Activated T-helper 1 cell treated with Interleukin-2 at 50 U/mL for 16 hours (primary cell): ENCODE data around the gene SOX6.

Experiments
- DNase-seq: peaks from one replicate; pipeline ENCODE4 v3.0.0-alpha.2; 2020; ENCODE audit warnings: low read depth

The SOX6 gene

DNA sequence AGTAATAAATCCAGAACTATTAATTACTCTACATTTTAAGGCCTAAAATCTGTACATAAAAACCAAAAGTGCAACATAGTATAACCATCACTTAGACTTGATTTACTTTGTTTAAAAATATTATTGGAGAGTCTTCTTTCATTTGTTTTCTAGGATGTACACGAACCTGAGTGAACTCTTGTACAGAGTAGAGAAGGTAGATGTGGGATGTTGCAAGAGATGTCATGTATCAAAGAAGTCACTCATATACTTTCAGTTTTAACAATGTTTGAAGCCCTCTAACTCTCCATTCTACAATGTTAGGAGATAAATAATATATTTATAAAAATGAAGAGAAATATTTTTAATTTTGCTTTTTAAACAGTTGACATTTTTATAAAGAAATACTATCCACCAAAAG lies 38.6 kb downstream of the SOX6 start:
- DNase-seq, result no peak

DNA sequence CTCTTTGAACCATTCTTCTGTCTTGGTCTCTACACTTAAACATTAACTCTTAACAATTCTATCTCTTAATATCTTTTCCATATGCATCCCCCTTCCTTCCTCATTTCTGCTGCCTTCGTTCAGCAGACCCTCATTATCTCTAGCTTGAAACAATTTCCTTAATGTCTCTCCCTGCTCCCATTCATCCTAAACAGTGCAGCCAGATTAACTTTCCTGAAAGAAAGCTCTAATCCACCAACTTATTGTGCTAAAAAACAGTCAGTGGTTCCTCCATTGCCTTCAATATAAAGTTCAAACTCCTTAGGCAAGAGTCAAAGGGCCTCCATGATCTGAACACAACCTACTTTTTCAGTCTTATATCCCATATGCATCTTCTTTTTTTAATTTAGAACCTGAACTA lies 42.5 kb downstream of the SOX6 start:
- DNase-seq, result no peak

DNA sequence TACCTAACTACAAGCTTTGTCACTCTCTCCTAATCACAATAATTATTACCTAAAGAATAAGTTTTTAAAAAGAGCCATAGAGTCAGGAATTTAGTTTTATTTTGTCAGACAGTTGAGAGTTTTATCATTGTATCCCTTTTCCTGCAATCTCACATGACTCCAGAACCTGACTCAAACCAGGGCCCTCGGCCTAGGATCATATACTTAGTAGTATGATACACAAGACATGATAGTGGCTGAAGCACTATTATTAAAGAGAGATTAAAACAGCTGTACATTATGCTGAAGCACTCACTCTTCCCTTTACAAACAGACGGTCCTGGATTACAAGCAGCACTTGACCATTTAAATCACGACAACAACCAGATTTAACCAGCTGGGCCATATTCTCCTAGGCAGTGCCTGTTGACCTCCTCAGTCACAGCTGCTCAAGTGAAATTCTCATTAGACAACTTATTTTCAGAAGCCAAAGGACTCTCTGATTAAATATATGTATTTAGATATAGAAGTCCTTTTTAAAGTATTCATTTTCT lies 44.0 kb downstream of the SOX6 start:
- DNase-seq, result no peak

DNA sequence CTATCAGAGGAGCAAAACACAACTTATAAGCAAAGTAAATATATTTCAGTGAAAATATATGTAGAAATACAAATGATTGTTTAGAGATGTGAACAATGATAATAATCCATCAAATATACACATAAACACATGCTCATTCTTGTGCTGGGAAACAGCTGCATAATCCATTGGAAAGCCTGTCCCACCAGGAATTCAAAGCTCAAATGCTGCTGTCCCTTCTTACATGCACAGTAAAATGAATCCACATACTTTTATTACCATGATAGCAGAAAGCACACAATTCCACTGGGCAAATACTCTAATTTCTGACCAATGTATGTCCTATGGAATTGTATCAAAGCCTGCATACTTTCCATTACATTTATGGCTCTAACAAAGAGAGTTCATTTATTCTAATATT lies 44.5 kb downstream of the SOX6 start:
- no peak for DNase-seq

DNA sequence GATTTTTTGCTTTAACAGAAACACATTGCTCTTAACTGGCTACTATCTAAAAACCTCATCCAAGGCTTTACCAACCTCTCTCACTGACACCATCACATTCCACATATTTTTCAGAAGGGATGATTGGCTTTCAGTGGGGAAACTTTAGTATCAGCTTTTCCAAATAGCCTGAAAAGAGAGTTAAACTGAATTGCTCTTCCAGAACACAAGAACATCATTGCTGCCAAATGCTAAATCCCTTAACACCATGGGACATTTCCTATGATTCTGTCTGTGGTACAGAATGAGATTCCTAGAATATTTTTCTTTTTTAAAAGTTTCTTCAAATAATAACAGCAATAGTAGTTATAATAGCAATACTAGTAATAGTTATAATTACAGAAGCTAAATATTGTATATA lies 45.4 kb downstream of the SOX6 start:
- no peak for DNase-seq

DNA sequence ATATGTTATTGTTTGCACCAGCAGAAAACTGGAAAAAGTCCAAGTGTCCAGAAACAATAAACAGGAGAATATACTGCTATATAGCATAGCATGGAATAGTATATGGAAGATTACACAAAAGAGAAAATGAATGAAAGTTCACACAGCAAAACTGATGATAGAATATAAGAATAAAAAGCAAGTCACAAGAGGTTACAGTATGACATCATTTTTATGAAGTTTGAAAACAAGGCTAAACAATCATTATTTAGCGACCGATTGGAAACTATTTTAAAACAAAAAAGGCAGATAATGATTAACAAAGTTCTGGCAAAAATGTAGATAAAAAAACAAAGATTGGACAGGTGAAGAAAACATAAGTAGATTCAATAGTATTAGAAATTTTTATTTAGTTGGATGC lies 47.1 kb downstream of the SOX6 start:
- DNase-seq, result no peak

DNA sequence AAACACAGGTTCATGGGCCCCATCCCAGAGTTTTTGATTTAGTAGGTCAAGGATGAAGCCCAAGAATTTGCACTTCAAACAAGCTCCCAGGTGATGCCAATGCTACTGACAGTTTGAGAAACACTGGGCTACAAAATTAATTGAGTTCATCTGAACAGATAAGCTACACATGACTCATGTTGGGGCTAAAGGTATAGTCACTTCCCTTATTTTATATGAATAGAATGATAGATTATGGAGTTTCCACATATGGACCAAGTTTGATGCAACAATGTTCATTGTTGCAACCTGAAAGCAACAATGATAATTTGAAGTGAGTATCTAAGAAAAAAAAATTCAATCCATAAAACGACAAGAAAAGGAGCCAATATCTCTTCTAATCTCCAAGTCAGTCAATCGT lies 54.9 kb downstream of the SOX6 start:
- no peak for DNase-seq

DNA sequence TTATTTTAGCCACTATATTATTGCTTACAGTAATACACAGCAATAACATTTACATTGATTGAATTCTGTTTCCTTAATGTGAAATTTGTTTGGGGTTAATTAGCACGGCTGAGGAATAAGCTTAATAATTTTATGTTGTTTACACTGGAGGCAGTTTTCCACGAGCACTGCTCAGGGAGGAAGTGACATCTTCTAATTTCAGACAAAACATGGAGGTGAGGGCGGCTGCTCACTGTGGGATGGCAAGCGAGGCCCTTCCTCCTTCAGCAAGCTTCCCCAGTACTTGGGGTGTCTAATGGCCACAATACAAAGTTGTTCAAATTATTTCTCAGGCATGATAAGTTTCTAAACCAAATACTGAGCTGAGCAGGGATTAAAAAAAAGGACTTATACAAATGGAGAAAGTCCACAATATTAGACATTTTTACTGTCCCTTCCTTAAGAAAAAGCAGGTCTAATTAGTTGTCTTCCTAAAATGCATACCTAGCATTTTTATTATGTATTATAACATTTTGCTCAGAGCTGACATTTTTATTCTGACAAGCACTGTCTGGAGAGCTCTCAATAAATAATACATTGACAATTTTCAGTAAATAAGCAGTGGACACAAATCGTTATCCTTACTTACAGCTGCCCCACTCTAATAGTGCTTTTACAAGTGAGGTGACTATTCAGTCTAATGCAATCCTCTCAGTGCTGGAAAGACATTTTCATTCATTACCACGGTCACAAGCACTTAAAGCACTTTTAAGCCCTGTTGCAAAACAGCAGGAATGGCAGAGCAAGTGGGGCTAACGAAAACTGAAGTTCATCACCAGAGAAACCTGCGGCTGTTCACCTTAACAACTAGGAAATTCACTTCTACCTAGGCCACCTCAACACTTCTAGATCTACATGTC lies 56.2 kb downstream of the SOX6 start:
- DNase-seq, result no peak

DNA sequence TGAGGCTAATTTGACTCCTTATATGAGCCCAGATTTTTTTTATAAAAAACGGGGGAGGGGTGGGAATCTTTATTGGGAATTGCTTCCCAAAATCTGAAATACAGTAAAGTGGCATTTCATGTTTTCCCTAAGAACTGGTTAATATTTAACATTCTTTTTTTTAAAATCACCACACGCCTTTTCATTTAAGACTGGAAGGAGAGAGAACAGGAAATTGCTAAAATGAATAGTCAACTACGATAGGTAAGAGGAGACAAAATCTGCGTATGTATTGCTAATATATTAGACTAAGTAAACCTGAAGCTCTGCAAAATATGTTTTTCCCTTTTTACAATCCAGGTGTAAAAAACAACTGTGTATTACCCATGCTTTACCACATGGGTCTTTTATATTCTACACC lies 57.0 kb downstream of the SOX6 start:
- no peak for DNase-seq

DNA sequence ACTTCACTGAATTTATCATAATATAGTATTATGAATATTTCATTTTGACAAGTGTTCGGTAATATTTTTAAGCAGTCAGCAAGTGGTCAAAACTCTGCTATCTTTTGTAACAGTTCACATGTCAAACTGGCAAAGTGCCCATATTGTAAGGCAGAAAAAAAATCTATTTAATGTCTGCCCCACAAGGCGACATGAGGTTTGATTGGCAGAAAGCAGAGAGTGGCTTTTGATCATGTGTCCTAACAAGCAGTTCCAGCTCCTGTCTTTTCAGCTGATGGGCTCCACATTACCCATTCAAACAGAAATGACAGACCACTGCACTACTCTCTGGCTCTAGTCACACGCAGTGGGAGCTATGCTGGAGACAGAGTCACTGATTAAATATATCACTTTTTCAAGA lies 59.0 kb downstream of the SOX6 start:
- DNase-seq, result no peak

DNA sequence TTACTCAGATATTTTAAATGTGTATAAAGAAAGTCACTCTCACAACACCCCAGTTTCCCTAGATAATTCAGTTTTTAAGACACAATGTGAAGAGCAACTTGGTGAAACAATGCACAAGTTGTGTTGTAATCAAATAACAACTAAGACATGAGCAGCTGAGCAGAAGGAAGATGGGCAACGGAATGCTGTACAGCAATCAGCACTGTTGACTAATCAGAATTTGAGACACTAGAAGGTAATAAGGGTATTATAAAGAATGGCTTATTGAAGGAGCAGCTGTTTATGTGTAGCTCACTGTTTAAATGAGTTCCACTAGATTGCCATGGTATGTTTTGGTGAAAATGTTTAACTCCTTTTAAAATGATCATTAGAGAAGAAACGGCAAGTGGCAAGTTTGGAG lies 60.1 kb downstream of the SOX6 start:
- DNase-seq, result no peak

DNA sequence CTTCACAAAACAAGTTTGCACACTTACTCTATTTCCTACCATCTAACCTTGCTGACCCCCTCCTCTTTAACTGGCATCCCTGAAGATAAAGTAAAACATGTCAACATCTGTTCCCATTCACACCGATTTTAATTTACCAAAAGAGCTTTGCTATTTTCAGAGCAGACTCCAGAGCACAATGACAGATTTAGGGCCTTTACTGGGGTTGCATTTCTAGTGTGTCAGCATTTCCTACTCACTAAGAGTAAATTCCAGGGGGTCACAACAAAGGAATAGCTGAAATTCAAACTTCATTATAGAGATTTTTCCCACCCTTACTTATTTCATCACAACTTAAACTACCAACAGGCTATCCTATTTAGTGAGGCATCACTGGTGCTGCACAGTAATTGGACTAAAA lies 60.8 kb downstream of the SOX6 start:
- no peak for DNase-seq

DNA sequence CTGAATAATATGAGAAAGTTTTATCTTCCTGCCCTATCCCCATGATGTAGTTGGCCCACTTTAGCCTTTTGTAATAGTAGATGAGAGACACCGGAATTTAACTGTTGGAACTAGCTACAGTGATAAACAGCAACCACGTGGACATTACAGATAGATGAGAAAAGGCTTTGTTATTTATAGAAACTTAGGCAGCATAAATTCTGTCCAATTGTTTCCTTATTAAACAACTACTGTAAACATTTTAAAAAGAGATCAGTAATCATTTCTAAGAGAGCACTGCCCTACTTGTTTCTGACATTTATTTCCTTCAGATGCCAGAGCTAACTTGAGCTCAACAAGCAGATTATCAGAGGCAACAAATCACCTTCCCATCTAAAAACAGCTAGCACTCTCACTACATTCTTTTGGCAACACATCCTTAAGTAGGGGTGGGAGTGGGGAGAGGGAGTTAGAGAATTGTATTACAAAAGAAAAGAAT lies 63.1 kb downstream of the SOX6 start:
- DNase-seq, result no peak

DNA sequence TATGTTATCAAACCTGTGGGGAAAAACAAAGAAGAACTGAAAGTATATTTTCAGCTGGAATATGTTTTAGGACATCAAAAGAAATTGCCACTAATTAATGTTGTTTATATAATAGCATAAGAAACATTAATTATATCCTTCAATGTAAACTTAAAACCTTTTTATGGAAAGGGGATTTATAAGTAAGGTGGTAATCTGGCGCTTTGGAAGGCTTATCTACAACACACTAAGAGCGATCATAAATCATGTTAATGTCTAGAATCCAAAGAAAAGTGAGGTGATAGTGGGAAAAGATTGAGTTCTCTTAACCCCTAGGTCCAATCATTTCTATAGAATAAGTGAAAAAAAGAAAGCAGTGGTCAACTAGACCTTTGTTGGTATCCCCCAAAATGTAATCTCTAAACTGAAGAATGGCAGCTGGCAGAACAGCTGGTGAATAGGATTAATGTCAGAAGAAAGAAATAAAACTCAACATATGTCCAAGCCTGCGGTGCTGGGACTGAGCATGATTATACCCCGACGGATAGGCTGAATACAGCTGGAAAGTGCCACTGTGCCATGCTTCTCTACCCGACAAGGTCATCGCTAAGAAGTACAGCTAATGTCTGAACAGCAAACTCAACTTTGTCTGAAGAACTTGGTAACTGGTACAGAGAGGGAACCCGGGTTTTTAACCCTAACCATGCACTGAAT lies 64.0 kb downstream of the SOX6 start:
- DNase-seq, result no peak

DNA sequence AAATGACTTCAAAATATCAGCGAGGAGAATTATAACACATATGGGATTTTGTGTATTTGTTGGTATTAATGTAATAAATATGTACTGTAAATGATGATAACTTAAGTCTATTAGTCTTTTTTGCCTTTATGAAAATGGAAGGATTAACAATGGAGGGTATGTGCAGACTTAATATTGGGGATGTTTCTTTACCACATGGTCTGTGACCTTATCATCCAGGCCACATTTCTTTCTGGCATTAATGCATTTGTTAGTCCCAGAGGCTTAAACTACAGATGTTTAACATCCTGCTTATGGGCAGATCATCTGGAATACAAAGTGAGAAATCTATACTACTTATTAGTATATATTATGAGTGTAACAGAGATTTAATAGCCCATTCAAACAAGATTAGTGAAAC lies 64.6 kb downstream of the SOX6 start:
- no peak for DNase-seq

DNA sequence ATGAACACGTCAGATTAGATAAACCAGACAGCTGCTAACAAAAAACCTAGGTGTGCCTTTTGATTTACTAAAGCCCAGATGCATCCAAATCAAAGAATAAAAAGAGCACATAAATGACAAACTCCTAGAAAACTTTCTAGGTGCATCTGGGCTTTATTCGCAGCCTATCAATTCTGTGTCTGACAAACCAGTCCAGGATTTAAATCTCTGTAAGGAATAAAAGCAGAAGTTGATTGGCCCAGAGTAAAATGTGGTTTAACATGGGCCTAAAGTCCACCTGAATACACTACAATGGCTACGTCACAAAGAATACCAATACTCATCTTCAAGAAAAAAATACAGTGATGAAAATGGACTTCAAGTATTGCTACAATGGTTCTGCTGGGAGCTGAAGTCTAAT lies 66.8 kb downstream of the SOX6 start:
- no peak for DNase-seq

DNA sequence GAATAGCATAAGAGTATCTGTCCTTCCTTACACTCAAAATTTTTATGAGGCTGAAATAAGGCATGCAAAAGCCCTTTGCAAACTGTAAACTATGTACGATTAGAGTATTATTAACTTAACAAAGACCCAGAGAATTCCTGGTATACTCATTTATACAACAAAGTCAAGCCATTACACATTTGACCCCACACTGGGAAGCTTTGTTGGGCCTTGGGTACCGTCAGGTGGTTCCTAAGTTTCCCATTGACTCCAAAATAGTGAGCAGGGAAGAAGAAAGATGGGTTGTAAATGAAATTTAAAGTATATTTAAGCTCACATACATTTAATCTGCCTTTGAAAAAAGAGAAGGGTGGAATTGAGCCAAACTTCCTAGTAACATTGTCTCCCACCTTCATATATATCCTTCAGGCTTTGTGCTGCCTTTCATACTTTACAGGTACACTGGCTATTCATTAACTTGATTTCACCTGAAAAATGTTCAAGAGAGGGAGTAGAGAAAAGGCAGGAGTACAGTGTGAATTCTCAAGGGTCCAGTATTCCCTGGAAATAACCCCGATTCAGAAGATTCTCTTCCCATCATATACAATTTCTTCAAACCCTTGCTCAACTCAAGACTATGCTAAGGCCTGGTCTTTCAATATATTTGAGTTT lies 68.6 kb downstream of the SOX6 start:
- DNase-seq, result no peak

DNA sequence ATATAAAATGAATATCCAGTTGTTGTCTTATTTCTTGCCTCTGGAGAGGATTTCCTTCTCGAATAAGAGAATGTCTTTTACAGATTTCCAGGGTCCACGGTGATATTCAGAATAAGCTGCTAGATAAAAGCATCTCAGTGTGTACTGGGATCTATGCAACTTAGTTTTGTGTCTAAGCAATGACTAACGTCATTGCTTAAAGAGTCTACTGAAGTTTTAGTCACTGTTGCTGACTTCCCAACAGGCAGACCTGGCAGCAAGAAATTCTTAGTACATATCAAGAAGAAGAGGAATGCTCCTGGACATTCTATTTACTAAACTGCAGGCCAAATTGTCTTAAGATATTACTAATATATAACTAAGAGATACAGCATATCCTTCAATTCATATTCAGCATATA lies 70.3 kb downstream of the SOX6 start:
- no peak for DNase-seq

DNA sequence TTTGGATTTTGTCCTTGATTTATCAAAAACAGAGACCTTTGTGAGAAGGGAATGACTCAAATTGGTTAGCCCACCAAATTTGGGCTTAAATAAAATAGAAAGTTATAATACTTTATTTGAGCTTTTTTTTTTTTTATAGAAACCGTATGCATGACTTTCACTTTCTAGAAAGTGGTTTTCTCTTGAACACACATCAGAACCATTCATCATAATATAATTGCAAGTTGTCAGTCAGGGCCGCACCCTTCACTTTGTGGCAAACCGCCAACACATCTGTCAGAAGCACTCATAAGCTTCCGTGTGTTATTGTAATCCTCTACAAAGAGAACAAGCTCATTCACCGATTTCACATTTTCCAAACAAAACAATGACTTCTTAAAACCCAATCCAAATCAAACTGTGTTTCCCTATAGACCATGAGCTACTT lies 76.1 kb downstream of the SOX6 start:
- DNase-seq, result no peak

DNA sequence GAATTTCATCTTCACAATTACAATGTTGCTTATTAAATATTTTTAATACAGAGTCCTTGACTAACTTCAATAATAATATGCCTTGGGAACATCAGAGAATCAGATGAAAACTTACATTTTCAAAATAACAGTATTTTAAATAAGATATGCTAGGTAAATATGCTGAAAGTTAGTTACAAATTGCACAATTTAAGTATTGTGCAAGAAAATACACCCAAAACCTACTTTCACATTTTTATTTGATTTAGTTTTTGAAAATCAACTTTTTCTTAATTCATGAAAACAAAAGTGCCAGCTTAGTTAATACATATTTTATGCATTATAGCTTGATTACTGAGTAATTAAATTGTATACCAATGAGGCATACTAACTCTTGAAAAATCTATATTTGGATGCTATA lies 76.8 kb downstream of the SOX6 start:
- DNase-seq, result no peak

DNA sequence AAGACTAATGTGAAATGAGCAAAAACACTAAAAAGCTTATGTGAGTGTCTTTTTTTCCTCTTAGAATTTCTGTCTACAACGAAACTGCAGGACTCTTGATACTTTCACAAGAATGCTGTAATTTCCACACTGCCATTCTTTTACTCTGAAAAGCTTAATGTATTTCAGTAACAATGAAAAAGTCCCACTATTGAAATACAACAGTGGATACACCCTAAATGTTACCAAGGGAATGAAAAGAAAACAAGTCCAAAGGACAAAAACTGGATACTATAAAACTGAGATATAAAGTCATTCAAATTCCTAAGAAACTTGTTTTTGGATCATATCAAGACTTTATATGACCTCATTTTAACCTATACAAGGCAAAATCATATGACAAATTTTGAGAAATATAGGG lies 77.4 kb downstream of the SOX6 start:
- no peak for DNase-seq

DNA sequence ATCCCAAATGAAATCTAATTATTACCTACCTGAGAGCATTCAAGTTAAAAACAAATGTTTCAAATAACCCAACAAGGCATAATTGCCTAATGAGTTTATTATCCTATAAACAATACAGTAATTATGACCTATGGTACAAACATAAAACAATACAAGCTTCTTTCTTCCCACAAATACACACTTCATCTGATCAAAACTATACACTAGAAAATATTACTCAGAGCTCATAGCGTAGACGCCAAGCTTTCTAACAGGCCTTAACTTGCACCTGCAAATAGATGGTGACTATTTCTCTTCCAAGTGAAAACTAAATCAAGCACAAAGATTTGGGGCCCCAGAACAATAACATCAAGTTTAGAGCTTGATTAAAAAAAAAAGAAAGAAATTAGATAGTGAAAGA lies 78.1 kb downstream of the SOX6 start:
- DNase-seq, result no peak

DNA sequence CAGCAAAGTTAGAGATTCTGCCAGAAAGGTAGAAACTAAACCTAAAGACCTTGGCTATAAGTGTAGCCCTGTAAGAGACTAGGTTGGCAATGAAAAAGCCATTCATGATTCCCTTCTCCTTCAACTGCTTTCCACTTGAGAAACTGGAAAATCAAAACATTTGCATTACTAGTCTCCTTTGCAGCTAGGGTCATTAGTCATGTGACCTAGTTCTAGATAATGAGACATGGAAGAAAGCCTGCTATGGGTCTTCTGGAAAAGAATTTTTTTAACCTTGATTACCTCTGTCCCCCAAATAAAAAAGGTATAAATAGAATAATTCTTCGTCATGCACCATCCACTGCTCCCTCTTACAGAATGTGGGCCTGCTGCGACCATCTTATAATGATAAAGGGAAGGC lies 80.1 kb downstream of the SOX6 start:
- DNase-seq, result no peak
